ENCODE data around the gene HRH2. TPM values are rescaled to one million over a fixed set of nuclear protein-coding genes. Genes with fewer than 3 reads are reported as not detected.
"Not testable (repeated sequence)": the region's sequence is repeated elsewhere in the genome, so short reads cannot be mapped to it uniquely, and the experiment has no call there.

HRH2 gene
- total RNA-seq, 1 donor from 2014 or later: 1.2 TPM

DNA sequence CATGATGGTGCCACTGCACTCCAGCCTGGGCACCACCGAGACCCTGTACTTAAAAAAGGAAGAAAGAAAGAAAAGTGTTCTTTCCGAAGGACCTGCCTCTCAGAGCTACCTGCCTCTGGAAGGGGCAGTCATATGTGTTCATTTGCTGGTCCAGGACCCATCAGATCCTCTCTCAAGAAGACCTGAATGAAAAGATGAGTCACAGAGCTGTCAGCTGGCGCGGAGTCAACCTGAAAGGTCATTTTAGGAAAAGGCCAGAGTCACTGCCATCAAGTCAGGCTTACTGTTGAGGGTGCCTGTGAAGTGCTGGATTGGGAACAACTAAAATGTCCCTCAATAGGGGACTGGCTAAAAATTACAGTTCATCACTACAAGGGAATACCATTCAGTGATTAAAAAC, 14.9 kb upstream of the HRH2 start:
- H3K27me3 Mint-ChIP-seq: peaks cover 29% of the 10 kb centered on the region
- H3K4me3 Mint-ChIP-seq (ENCODE audit: low read depth): no peak overlapping the region

DNA sequence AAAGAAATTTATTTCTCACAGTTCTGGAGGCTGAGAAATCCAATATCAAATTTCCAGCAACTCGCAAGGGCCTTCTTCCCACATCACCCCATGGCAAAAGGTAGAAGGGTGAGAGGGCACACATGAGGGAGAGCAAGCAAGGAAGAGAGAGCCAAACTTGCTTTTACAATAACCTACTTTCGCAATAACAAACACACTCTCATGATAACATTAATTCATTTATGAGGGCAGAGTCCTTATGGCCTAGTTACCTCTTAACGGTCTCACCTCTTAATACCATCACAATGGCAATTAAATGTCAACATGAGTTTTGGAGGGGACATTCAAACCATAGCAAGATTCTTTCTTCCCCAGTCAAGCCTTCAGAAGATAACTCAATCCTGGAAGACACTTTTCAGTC, 11.6 kb upstream of the HRH2 start:
- H3K4me3 Mint-ChIP-seq (ENCODE audit: low read depth): no peak overlapping the region
- H3K9me3 Mint-ChIP-seq (ENCODE audit: low read depth): peaks cover 22% of the 10 kb centered on the region
- no peak overlapping the region for H3K27ac Mint-ChIP-seq
- no peaks in the 10 kb centered on the region for H3K4me1 Mint-ChIP-seq (ENCODE audit: low read depth)
- TF ChIP-seq, protein P1, sequence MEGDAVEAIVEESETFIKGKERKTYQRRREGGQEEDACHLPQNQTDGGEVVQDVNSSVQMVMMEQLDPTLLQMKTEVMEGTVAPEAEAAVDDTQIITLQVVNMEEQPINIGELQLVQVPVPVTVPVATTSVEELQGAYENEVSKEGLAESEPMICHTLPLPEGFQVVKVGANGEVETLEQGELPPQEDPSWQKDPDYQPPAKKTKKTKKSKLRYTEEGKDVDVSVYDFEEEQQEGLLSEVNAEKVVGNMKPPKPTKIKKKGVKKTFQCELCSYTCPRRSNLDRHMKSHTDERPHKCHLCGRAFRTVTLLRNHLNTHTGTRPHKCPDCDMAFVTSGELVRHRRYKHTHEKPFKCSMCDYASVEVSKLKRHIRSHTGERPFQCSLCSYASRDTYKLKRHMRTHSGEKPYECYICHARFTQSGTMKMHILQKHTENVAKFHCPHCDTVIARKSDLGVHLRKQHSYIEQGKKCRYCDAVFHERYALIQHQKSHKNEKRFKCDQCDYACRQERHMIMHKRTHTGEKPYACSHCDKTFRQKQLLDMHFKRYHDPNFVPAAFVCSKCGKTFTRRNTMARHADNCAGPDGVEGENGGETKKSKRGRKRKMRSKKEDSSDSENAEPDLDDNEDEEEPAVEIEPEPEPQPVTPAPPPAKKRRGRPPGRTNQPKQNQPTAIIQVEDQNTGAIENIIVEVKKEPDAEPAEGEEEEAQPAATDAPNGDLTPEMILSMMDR (IDR thresholded peaks at IDR 0.05; ENCODE audit: unreplicated experiment): no peak
- H3K36me3 Mint-ChIP-seq (ENCODE audit: insufficient read depth): no peaks in the 10 kb centered on the region
- DNase-seq (ENCODE audit: low spot score, unreplicated experiment): no peak
- H3K27me3 Mint-ChIP-seq: peaks cover 12% of the 10 kb centered on the region

More for the DNA sequence above, 14.9 kb upstream of the HRH2 start:
- H3K4me1 Mint-ChIP-seq (ENCODE audit: low read depth): no peaks in the 10 kb centered on the region
- no peaks in the 10 kb centered on the region for H3K36me3 Mint-ChIP-seq (ENCODE audit: insufficient read depth)
- TF ChIP-seq, protein P1 (IDR thresholded peaks at IDR 0.05; ENCODE audit: unreplicated experiment): no peak
- peaks cover 3% of the 10 kb centered on the region for H3K9me3 Mint-ChIP-seq (ENCODE audit: low read depth)
- no peak for DNase-seq (ENCODE audit: low spot score, unreplicated experiment)
- no peak overlapping the region for H3K27ac Mint-ChIP-seq

DNA sequence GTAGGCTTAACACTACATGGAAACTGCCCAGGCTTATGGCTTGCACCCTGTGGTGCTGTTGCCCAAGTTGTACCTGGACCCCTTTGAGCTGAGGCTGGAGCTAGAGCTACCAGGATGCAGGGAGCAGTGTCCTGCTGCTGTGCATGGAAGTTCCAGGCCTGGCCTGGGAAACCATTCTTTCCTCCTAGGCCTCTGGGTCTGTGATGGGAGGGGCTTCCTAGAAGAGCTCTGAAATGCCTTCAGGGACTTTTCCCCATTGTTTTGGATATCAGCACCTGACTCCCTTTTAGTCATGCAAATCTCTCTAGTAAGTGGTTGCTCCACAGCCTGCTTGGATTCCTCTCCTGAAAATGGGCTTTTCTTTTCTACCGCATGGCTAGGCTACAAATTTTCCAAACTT, 7.9 kb upstream of the HRH2 start:
- Mint-ChIP-seq H3K36me3 (ENCODE audit: insufficient read depth) (no peaks in the 10 kb centered on the region), H3K4me3 (ENCODE audit: low read depth) (no peak overlapping the region), H3K27me3 (peaks cover 26% of the 10 kb centered on the region), H3K9me3 (ENCODE audit: low read depth) (peaks cover 23% of the 10 kb centered on the region), H3K4me1 (ENCODE audit: low read depth) (no peaks in the 10 kb centered on the region), H3K27ac (no peak overlapping the region)
- no peak for DNase-seq (ENCODE audit: low spot score, unreplicated experiment)
- TF ChIP-seq, protein P1 (IDR thresholded peaks at IDR 0.05; ENCODE audit: unreplicated experiment): no peak

DNA sequence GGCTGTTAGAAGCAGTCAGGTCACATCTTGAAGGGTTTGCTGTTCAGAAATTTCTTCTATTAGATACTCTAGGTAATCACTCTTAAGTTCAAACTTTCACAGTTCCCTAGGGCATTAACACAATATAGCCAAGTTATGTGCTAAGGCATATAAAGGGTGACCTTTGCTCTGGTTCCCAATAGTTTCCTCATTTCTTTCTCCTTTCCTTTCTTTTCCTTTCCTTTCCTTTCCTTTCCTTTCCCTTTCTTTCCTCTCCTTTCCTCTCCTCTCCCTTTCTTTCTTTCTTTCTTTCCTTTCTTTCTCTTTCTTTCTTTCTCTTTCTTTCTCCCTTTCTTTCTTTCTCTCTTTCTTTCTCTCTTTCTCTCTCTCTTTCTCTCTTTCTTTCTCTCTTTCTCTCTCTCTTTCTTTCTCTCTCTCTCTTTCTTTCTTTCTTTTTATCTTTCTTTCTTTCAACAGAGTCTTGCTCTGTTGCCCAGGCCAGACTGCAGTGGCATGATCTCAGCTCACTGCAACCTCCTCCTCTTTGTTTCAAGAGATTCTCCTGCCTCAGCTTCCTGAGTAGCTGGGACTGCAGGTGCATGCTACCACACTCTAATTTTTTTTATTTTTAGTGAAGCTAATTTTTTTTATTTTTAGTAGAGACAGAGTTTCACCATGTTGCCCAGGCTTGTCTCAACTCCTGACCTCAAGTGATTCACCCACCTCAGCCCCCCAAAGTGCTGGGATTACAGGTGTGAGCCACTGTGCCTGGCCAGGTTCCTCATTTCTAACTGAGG, 7.3 kb upstream of the HRH2 start:
- DNase-seq (ENCODE audit: low spot score, unreplicated experiment); H3K4me1 Mint-ChIP-seq (ENCODE audit: low read depth); H3K36me3 Mint-ChIP-seq (ENCODE audit: insufficient read depth); H3K27ac Mint-ChIP-seq; H3K4me3 Mint-ChIP-seq (ENCODE audit: low read depth): not testable (repeated sequence)
- peaks cover 29% of the 10 kb centered on the region for H3K27me3 Mint-ChIP-seq
- H3K9me3 Mint-ChIP-seq (ENCODE audit: low read depth): peaks cover 23% of the 10 kb centered on the region

DNA sequence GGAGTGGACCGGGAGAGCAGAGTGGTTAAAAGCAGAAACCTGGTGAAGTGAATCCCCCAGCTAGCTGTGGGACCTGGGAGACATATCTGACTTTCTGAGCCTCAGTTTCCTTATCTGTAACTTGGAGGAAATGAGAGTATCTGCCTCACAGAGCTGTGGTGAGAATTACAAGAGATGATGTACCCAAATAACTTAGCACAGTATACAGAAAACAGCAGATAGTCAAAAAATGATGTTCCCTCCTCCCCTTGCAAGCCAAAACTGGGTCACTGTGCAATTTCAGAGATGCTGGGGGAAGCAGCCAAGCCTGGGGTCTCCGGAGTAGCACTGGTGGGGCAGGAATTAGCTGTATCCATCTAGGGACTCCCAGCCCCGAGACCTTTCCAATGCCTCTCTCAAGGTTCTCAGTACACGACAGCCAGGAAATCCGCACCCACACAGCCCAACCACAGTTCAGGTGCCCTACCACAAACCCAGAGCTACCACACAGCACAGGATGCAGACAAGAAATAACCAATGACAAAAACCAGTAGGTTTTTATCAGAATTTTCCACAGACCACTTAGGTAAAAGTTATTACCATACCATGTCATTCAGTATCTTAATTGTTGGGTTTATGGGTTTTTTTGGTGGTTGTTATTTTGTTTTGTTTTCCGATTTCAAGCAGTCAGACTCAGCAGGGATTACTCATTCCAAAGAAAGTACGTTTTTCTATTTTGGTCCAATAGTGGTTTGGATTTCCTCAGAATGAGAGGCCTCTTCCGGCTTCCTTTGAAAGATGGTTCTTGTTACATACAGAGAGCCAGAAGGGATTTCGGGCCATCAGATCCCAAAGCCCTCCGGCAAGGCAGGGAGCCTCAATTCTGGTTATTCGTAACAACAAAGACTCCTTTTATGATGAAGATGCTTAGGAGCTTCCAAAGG, 4.9 kb upstream of the HRH2 start:
- Mint-ChIP-seq H3K9me3 (ENCODE audit: low read depth) (peaks cover 20% of the 10 kb centered on the region), H3K36me3 (ENCODE audit: insufficient read depth) (no peaks in the 10 kb centered on the region), H3K4me3 (ENCODE audit: low read depth) (no peak overlapping the region), H3K27ac (no peak overlapping the region), H3K4me1 (ENCODE audit: low read depth) (peaks cover 4% of the 10 kb centered on the region), H3K27me3 (peaks cover 45% of the 10 kb centered on the region)
- DNase-seq (ENCODE audit: low spot score, unreplicated experiment): no peak
- TF ChIP-seq, protein P1 (IDR thresholded peaks at IDR 0.05; ENCODE audit: unreplicated experiment): no peak

Measured in progenitor cell of endocrine pancreas (in vitro differentiated cells).